ENCODE data around the gene ZC3H7B. TPM values are rescaled to one million over a fixed set of nuclear protein-coding genes. Genes with fewer than 3 reads are reported as not detected.

ZC3H7B gene
- total RNA-seq, 1 donor from 2014 or later, result 66.7 TPM

- Histone ChIP-seq H3K9ac (ENCODE audit: low read length) (peak overlapping the region; percentile 97), H3K27me3 (ENCODE audit: insufficient read depth, low read length) (no peaks in the 10 kb centered on the region), H3K4me2 (ENCODE audit: low read length) (peak overlapping the region; percentile 87), H3K79me2 (ENCODE audit: insufficient read depth, low read length) (peaks cover 51% of the 10 kb centered on the region), H2AFZ (ENCODE audit: low read depth, low read length) (peak overlapping the region; percentile 30), H4K20me1 (ENCODE audit: insufficient read depth, low read length) (peaks cover 17% of the 10 kb centered on the region), H3K4me3 (ENCODE audit: insufficient read depth, low read depth, low read length) (peak overlapping the region; percentile 86), H3K4me1 (ENCODE audit: insufficient read depth, low read length) (peaks cover 17% of the 10 kb centered on the region), H3K36me3 (ENCODE audit: insufficient read depth, low read length) (no peaks in the 10 kb centered on the region), H3K9me3 (ENCODE audit: insufficient read depth, low read depth, low read length) (no peaks in the 10 kb centered on the region), H3K27ac (ENCODE audit: low read depth, low read length) (no peak overlapping the region)
- Mint-ChIP-seq H3K27ac (ENCODE audit: unreplicated experiment) (peak overlapping the region; percentile 69), H3K9me3 (ENCODE audit: unreplicated experiment) (no peaks in the 10 kb centered on the region), H3K36me3 (ENCODE audit: low read depth, unreplicated experiment) (peaks cover 4% of the 10 kb centered on the region), H3K4me1 (ENCODE audit: low read depth, unreplicated experiment) (peaks cover 17% of the 10 kb centered on the region), H3K4me3 (ENCODE audit: unreplicated experiment) (peak overlapping the region; percentile 85), H3K27me3 (ENCODE audit: low read depth, unreplicated experiment) (no peaks in the 10 kb centered on the region)
- FAIRE-seq (no peak), DNase-seq (ENCODE audit: low read depth) (no peak)
- no peak for TF ChIP-seq EZH2 (IDR thresholded peaks at IDR 0.05; ENCODE audit: insufficient read depth, low read length)
- TF ChIP-seq CTCF (IDR thresholded peaks at IDR 0.05; ENCODE audit: insufficient read depth, low read depth, low read length), result no peak
Observed at GRCh38 chr22:41300661-41301060, 664 bp upstream of the ZC3H7B start.

- Histone ChIP-seq H2AFZ (ENCODE audit: low read depth, low read length) (peak overlapping the region; percentile 52), H3K9ac (ENCODE audit: low read length) (peak overlapping the region; percentile 97), H3K36me3 (ENCODE audit: insufficient read depth, low read length) (no peaks in the 10 kb centered on the region), H3K79me2 (ENCODE audit: insufficient read depth, low read length) (peaks cover 65% of the 10 kb centered on the region), H3K4me2 (ENCODE audit: low read length) (peak overlapping the region; percentile 87), H3K27me3 (ENCODE audit: insufficient read depth, low read length) (no peaks in the 10 kb centered on the region), H4K20me1 (ENCODE audit: insufficient read depth, low read length) (peaks cover 28% of the 10 kb centered on the region), H3K4me1 (ENCODE audit: insufficient read depth, low read length) (peaks cover 22% of the 10 kb centered on the region), H3K4me3 (ENCODE audit: insufficient read depth, low read depth, low read length) (peak overlapping the region; percentile 86), H3K9me3 (ENCODE audit: insufficient read depth, low read depth, low read length) (no peaks in the 10 kb centered on the region), H3K27ac (ENCODE audit: low read depth, low read length) (peak overlapping the region; percentile 70)
- Mint-ChIP-seq H3K36me3 (ENCODE audit: low read depth, unreplicated experiment) (peaks cover 6% of the 10 kb centered on the region), H3K9me3 (ENCODE audit: unreplicated experiment) (no peaks in the 10 kb centered on the region), H3K4me3 (ENCODE audit: unreplicated experiment) (peak overlapping the region; percentile 89), H3K27me3 (ENCODE audit: low read depth, unreplicated experiment) (no peaks in the 10 kb centered on the region), H3K4me1 (ENCODE audit: low read depth, unreplicated experiment) (peaks cover 21% of the 10 kb centered on the region), H3K27ac (ENCODE audit: unreplicated experiment) (peak overlapping the region; percentile 87)
- DNase-seq (ENCODE audit: low read depth) (no peak), FAIRE-seq (no peak)
- no peak for TF ChIP-seq EZH2 (IDR thresholded peaks at IDR 0.05; ENCODE audit: insufficient read depth, low read length)
- TF ChIP-seq CTCF (IDR thresholded peaks at IDR 0.05; ENCODE audit: insufficient read depth, low read depth, low read length), result no peak
Observed at GRCh38 chr22:41302021-41302767, 869 bp downstream of the ZC3H7B start.

GRCh38 chr22:41302811-41303210 lies 1.5 kb downstream of the ZC3H7B start:
- Histone ChIP-seq H2AFZ (ENCODE audit: low read depth, low read length) (no peak overlapping the region), H3K79me2 (ENCODE audit: insufficient read depth, low read length) (peaks cover 71% of the 10 kb centered on the region)

More at GRCh38 chr22:41302811-41303210, 1.5 kb downstream of the ZC3H7B start:
- Mint-ChIP-seq H3K36me3 (ENCODE audit: low read depth, unreplicated experiment) (peaks cover 10% of the 10 kb centered on the region), H3K27me3 (ENCODE audit: low read depth, unreplicated experiment) (no peaks in the 10 kb centered on the region), H3K4me1 (ENCODE audit: low read depth, unreplicated experiment) (peaks cover 21% of the 10 kb centered on the region), H3K9me3 (ENCODE audit: unreplicated experiment) (no peaks in the 10 kb centered on the region), H3K4me3 (ENCODE audit: unreplicated experiment) (peak overlapping the region; percentile 89), H3K27ac (ENCODE audit: unreplicated experiment) (peak overlapping the region; percentile 87)
- Histone ChIP-seq H4K20me1 (ENCODE audit: insufficient read depth, low read length) (peaks cover 35% of the 10 kb centered on the region), H3K36me3 (ENCODE audit: insufficient read depth, low read length) (no peaks in the 10 kb centered on the region), H3K9ac (ENCODE audit: low read length) (peak overlapping the region; percentile 97), H3K4me3 (ENCODE audit: insufficient read depth, low read depth, low read length) (peak overlapping the region; percentile 86), H3K4me1 (ENCODE audit: insufficient read depth, low read length) (peaks cover 22% of the 10 kb centered on the region), H3K9me3 (ENCODE audit: insufficient read depth, low read depth, low read length) (no peaks in the 10 kb centered on the region), H3K27ac (ENCODE audit: low read depth, low read length) (peak overlapping the region; percentile 70), H3K4me2 (ENCODE audit: low read length) (peak overlapping the region; percentile 87), H3K27me3 (ENCODE audit: insufficient read depth, low read length) (no peaks in the 10 kb centered on the region)
- FAIRE-seq (no peak), DNase-seq (ENCODE audit: low read depth) (no peak)
- no peak for TF ChIP-seq EZH2 (IDR thresholded peaks at IDR 0.05; ENCODE audit: insufficient read depth, low read length)
- TF ChIP-seq CTCF (IDR thresholded peaks at IDR 0.05; ENCODE audit: insufficient read depth, low read depth, low read length), result no peak
